GM18951 (cell line): ENCODE data around the gene COPRS.

ENCODE experiments used
- POLR2A ChIP-seq: IDR thresholded peaks from 4 replicates; pipeline ENCODE4 v1.6.1; 2011; ENCODE audit warnings: mild to moderate bottlenecking; ENCODE audit not compliant: insufficient read length, insufficient read depth; ENCODE audit errors: extremely low read depth
- in situ Hi-C: fragments of 300-500 bp; cut with MboI; formaldehyde crosslinking; loops from one replicate; pipeline ENCODE4 v1.12.0; 2022; ENCODE audit warnings: low sequenced_read_pairs, mixed read lengths, inconsistent platforms; ENCODE audit not compliant: unreplicated experiment

Gene COPRS

GRCh38 chr17:31808521-31809050 is 50.5 kb downstream of the COPRS start:
- TF ChIP-seq POLR2A: no peak
- in situ Hi-C loops: no loop called here

- no peak for TF ChIP-seq POLR2A
- in situ Hi-C loops: no loop called here
Observed at GRCh38 chr17:31807846-31808245, 51.2 kb downstream of the COPRS start.

- no peak for TF ChIP-seq POLR2A
- in situ Hi-C loops: no loop called here
Observed at GRCh38 chr17:31806921-31807320, 52.1 kb downstream of the COPRS start.

GRCh38 chr17:31803494-31804213 is 55.4 kb downstream of the COPRS start:
- TF ChIP-seq POLR2A: no peak
- in situ Hi-C loops: no loop called here

- TF ChIP-seq POLR2A: no peak
Observed at GRCh38 chr17:31802502-31802901, 56.5 kb downstream of the COPRS start.

More at GRCh38 chr17:31802502-31802901, 56.5 kb downstream of the COPRS start:
- in situ Hi-C loops: no loop called here
